AG09319 (cell line): ENCODE data around the gene RTKN2.

Experiments
- DNase-seq: peaks from one replicate; pipeline ENCODE4 v3.0.0-alpha.2; 2010; ENCODE audit warnings: low read depth; ENCODE audit errors: extremely low read depth
- TF ChIP-seq, protein P1 (sequence below): IDR thresholded peaks from 2 replicates; pipeline ENCODE4 v1.5.1; 2011; ENCODE audit warnings: low read depth, mild to moderate bottlenecking, inconsistent platforms, low read length, moderate library complexity

Gene RTKN2

DNA sequence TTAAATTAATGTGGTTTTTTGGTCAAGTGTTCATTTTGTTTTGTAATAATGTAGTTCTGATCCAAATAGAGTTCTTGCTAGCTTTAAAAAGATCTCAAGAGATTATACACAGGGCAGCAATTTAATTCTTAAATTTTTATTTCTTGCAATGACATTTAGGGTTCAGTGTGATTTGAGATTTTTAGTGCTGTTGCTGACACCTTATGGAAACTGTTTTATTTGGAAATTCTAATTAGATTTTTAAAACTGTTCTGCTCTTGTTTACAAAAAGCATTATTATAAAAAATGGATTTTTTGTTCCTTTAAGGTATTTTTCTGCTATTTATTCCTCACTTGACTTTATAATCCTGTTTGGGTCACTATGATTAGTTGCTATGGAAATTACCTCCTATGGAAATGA, 72.1 kb downstream of the RTKN2 start:
- DNase-seq, result no peak
- TF ChIP-seq, protein P1, sequence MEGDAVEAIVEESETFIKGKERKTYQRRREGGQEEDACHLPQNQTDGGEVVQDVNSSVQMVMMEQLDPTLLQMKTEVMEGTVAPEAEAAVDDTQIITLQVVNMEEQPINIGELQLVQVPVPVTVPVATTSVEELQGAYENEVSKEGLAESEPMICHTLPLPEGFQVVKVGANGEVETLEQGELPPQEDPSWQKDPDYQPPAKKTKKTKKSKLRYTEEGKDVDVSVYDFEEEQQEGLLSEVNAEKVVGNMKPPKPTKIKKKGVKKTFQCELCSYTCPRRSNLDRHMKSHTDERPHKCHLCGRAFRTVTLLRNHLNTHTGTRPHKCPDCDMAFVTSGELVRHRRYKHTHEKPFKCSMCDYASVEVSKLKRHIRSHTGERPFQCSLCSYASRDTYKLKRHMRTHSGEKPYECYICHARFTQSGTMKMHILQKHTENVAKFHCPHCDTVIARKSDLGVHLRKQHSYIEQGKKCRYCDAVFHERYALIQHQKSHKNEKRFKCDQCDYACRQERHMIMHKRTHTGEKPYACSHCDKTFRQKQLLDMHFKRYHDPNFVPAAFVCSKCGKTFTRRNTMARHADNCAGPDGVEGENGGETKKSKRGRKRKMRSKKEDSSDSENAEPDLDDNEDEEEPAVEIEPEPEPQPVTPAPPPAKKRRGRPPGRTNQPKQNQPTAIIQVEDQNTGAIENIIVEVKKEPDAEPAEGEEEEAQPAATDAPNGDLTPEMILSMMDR, result no peak

GRCh38 chr10:62195675-62195926, 73.0 kb downstream of the RTKN2 start:
- DNase-seq, result no peak
- TF ChIP-seq, protein P1, result no peak

DNA sequence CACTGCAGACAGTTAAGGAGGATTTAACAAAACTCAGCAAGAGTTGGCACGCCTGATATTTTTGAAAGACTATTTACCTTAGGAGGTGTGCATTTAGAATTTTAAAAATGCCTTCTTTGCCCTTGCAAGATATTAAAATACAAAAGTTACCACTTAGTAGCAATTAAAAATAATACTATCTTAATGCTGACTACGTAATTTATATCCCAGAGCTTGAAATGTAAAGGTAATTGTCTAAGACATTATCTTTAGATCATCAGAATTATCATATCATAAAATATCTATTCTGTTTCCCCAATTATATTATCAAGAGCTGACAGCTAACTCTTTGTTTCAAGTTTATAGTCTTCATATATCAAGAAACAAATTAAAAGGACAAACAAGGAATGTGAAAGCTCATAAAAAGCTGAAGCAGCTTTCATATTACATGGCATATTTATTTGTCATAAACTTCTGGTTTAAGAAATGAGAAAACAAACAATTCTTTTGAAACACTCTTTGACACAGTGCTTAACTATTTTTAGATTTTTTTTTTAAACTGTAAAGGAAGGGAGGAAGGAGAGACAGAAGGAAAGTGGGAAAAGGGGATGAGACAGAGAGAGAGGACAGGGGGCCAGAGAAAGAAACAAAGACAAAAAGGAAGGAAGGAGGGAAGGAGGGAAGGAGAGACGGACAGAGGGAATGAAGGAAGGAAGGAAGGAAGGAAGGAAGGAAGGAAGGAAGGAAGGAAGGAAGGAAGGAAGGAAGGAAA, 73.5 kb downstream of the RTKN2 start:
- TF ChIP-seq, protein P1, result no peak
- DNase-seq, result no peak

- DNase-seq, result no peak
- TF ChIP-seq, protein P1, result no peak
Measured at GRCh38 chr10:62193479-62193878, 75.2 kb downstream of the RTKN2 start.

GRCh38 chr10:62189131-62189530, 79.5 kb downstream of the RTKN2 start:
- DNase-seq, result no peak
- TF ChIP-seq, protein P1, result no peak

GRCh38 chr10:62188021-62188616, 80.5 kb downstream of the RTKN2 start:
- no peak for DNase-seq
- TF ChIP-seq, protein P1, result no peak

- no peak for DNase-seq
- TF ChIP-seq, protein P1, result no peak
Measured at GRCh38 chr10:62186999-62187675, 81.5 kb downstream of the RTKN2 start.
